GM08714 (cell line): ENCODE results near the gene KRTAP10-4.

Experiments
- H3K4me3 ChIP-seq: fragments of 200-500 bp; sonication (Bioruptor generic); 2 replicates; pipeline ENCODE4 v1.5.1; 2014; ENCODE audit warnings: mild to moderate bottlenecking, low read length, inconsistent platforms
- ZNF274 ChIP-seq: IDR thresholded peaks from 2 replicates; pipeline ENCODE4 v1.6.1; 2012; ENCODE audit warnings: mild to moderate bottlenecking, low read depth, low read length

Gene KRTAP10-4

GRCh38 chr21:44530903-44531605, 42.5 kb upstream of the KRTAP10-4 start:
- TF ChIP-seq ZNF274, result no peak
- no peak overlapping the region for H3K4me3 ChIP-seq

- no peak overlapping the region for H3K4me3 ChIP-seq
- no peak for TF ChIP-seq ZNF274
Measured at GRCh38 chr21:44531606-44532564, 41.6 kb upstream of the KRTAP10-4 start.

- no peak overlapping the region for H3K4me3 ChIP-seq
- no peak for TF ChIP-seq ZNF274
Measured at GRCh38 chr21:44532712-44533111, 40.8 kb upstream of the KRTAP10-4 start.

- no peak for TF ChIP-seq ZNF274
- no peak overlapping the region for H3K4me3 ChIP-seq
Measured at GRCh38 chr21:44533121-44533890, 40.2 kb upstream of the KRTAP10-4 start.

GRCh38 chr21:44533891-44534627, 39.5 kb upstream of the KRTAP10-4 start:
- H3K4me3 ChIP-seq, result no peak overlapping the region

GRCh38 chr21:44534688-44535087, 38.8 kb upstream of the KRTAP10-4 start:
- no peak overlapping the region for H3K4me3 ChIP-seq
- no peak for TF ChIP-seq ZNF274

More at GRCh38 chr21:44533891-44534627, 39.5 kb upstream of the KRTAP10-4 start:
- TF ChIP-seq ZNF274, result no peak

- no peak overlapping the region for H3K4me3 ChIP-seq
- TF ChIP-seq ZNF274, result no peak
Measured at GRCh38 chr21:44535963-44536362, 37.6 kb upstream of the KRTAP10-4 start.

GRCh38 chr21:44537930-44538911, 35.3 kb upstream of the KRTAP10-4 start:
- TF ChIP-seq ZNF274, result no peak
- no peak overlapping the region for H3K4me3 ChIP-seq

GRCh38 chr21:44539046-44539445, 34.5 kb upstream of the KRTAP10-4 start:
- TF ChIP-seq ZNF274, result no peak
- H3K4me3 ChIP-seq, result no peak overlapping the region

- no peak within 1 kb of the TSS for H3K4me3 ChIP-seq
- TF ChIP-seq ZNF274, result no peak
Measured at GRCh38 chr21:44539991-44540666, 33.4 kb upstream of the KRTAP10-4 start, which contains the start of gene KRTAP10-1. TSS of gene KRTAP10-1 (minus strand) at chr21:44540195. CDS start at chr21:44540150, 45 bp downstream.

- no peak overlapping the region for H3K4me3 ChIP-seq
- no peak for TF ChIP-seq ZNF274
Measured at GRCh38 chr21:44540741-44541288, 32.7 kb upstream of the KRTAP10-4 start.
